HG02970 (cell line): ENCODE measurements around the gene C1QTNF3.
"Not testable (repeated sequence)": the region's sequence is repeated elsewhere in the genome, so short reads cannot be mapped to it uniquely, and the experiment has no call there.

Source experiments
- ATAC-seq: cut with Tn5 transposase; IDR thresholded peaks from one replicate; pipeline ENCODE4 v1.9.1; 2021; ENCODE audit warnings: mild to moderate bottlenecking, moderate library complexity, moderate number of reproducible peaks; ENCODE audit not compliant: unreplicated experiment, low FRiP score

C1QTNF3 gene, protein sequence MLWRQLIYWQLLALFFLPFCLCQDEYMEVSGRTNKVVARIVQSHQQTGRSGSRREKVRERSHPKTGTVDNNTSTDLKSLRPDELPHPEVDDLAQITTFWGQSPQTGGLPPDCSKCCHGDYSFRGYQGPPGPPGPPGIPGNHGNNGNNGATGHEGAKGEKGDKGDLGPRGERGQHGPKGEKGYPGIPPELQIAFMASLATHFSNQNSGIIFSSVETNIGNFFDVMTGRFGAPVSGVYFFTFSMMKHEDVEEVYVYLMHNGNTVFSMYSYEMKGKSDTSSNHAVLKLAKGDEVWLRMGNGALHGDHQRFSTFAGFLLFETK

DNA sequence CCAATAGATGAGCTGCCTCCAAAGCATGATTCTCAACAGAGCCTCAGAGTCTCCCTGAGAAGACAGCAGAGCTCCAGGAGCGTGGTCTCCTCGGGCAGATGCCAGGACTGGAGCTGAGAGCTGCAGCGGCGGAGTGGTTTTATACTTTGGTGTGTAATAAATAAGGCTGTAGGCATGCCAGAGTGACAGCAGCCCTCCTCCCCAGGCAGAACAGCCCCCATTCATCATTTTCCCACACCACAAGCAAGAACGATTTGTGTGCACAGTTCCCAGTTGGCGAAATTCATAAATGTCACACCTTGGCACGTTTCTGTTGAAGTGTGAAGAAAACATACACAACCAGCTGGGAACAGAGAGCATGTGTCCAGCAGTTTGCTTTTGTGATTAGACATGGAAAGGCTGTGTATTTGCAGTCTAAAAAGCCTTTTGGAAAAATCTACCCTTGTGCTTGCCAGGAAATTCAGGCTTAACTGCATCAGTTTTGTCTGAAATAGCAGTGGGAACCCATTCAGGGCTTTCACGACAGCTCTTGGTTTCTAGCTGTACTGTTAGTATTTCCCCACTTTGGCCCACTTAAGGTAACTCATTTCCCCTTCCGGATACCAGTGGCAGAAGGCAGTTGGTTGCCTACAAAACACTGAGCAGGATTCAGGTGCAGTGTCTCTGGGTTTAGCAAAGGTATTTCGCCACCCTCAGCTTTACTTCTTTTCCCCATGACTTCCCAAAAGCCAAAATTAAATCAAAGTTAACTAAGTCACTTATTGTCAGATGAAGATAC is at the start of gene C1QTNF3:
C1QTNF3 (minus strand) TSS at position 115 of the 778 bp plus-strand sequence; CDS start at position 27, 88 bp downstream.
- no peak for ATAC-seq

- ATAC-seq = not testable (repeated sequence)
Measured at GRCh38 chr5:34091039-34091438, 48.0 kb upstream of the C1QTNF3 start.

DNA sequence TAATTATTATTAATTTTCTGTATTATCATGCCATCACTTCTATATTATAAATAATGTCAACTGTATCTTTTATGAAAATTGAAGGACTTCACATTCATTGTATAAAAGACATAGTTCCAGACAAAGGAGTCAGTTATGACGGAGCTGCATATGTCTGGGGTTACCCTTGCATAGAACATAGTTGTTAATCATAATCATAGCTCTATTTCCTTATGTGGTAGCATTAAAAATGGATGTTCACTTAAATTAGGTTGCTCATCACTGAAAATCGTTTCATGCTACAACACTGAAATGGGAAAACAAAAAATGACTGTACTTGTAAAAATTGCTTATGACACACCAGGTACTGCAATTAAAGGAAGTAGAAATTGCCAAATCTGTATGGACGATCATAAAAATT is 46.8 kb upstream of the C1QTNF3 start:
- ATAC-seq = not testable (repeated sequence)

DNA sequence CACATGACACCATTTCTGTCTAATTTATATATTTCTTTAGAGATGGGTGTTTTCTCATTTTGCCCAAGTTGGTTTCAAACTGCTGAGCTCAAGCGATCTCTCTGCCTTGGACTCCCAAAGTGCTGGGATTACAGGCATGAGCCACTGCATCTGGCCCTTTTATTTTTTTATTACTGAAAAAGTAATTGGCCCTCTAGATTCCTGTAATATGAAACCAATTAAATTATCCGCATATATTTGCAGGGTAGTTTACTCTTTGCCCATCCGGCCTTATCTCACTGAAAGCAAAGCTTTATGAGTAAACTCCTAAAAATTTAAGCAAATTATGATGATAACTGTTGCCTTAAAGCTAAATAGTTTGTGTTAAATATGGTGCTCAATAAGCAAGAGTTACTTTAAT is 44.7 kb upstream of the C1QTNF3 start:
- not testable (repeated sequence) for ATAC-seq

GRCh38 chr5:34083898-34084297 is 40.9 kb upstream of the C1QTNF3 start:
- ATAC-seq = not testable (repeated sequence)

- ATAC-seq = not testable (repeated sequence)
Measured at GRCh38 chr5:34079505-34079904, 36.5 kb upstream of the C1QTNF3 start.

- not testable (repeated sequence) for ATAC-seq
Measured at GRCh38 chr5:34077636-34078035, 34.6 kb upstream of the C1QTNF3 start.

- ATAC-seq = not testable (repeated sequence)
Measured at GRCh38 chr5:34076719-34077364, 33.8 kb upstream of the C1QTNF3 start.

DNA sequence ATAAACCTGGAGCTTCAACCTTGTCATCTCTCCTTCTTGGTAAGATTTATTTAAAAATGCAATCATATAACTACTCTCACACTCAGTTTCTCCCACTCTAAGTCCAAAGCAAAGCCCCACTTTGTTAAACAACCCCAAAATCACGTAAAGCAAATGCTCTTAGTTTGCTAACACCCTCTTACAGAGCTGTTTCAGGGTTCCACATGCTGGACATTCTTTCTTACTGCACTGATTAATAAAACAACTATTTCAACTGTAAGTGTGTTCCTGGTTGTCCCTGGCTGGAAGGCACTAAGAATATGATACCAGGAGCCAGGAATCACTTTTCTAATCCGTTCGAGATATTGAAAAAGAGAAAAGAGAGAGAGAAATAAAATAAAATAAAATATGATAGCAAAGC is 31.5 kb upstream of the C1QTNF3 start:
- ATAC-seq = not testable (repeated sequence)

GRCh38 chr5:34074071-34074470 is 31.1 kb upstream of the C1QTNF3 start:
- ATAC-seq = not testable (repeated sequence)

- not testable (repeated sequence) for ATAC-seq
Measured at GRCh38 chr5:34070626-34071025, 27.6 kb upstream of the C1QTNF3 start.

GRCh38 chr5:34064656-34065055 is 21.6 kb upstream of the C1QTNF3 start:
- no peak for ATAC-seq

DNA sequence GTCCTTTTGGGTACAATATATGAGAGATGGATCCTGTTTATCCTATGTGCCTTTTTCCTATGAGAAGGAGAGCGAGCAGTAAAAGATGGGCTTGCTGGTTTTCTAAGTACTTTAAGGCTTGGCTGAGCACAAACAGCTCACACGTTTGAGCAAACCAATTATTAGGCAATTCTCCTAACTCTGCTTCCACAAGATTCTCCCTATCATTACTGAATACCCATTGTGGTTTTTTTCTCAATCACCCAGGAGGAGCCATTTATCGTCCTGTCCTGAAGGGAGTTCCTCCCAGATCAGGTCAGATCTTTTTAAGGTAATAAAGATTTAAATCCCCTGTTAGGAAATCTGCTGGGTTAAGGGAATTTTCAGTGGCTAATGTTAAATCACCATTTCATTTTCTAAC is 19.4 kb upstream of the C1QTNF3 start:
- no peak for ATAC-seq

DNA sequence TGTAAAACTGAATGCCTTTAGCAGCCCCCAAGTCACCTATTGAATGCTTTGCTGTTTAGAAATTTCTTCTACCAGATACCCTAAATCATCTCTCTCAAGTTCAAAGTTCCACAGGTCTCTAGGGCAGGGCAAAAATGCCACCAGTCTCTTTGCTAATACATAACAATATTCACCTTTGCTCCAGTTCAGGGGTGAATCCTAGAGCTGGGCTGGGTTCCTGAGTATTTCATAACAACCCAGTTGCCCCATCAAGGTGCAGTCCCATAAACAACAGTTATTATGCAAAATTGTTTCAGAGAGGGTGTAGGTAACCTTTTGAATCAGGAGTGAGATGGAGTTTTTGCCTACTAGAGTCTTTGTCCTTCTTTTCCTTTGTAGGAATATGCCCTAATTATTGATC is 19.0 kb upstream of the C1QTNF3 start:
- ATAC-seq = no peak

- no peak for ATAC-seq
Measured at GRCh38 chr5:34059977-34060376, 17.0 kb upstream of the C1QTNF3 start.

DNA sequence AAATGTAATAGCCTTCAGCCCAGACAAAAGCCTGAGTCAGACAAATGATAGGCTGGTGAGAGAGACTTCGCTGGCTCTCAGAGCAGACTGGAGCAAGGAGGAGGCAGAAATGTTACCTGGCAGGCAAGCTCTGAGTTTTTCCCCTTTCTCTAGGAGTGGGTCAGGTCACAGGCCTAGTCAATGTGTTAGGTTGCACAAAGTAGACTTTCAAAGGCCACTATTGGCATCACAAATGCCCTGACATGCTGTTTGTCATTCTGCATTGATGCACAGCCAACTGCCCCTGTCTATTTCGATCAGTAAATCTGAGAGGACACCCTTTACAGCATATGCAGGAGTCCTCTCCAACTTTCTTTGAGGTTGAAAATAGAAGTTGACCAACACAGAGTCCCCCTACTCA is 15.5 kb upstream of the C1QTNF3 start:
- no peak for ATAC-seq

- no peak for ATAC-seq
Measured at GRCh38 chr5:34057569-34057968, 14.6 kb upstream of the C1QTNF3 start.

DNA sequence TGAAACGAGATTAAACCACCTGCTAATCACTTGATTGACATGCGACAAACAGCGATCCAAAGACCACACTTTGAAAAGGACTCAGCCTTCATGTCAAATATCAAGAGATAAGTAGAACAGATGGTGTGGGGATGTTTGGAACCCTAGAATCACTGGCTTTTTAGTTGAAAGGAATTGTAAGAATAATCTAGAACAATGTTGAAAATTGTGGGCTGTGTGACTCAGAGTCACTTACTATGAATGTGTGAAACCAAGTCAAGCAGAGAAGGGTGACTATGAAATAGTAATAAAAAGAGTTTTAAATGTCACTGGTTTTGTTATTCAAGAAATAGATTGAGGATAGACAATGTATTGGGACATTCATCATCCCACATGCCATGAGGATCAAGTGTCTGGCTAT is 14.1 kb upstream of the C1QTNF3 start:
- no peak for ATAC-seq

DNA sequence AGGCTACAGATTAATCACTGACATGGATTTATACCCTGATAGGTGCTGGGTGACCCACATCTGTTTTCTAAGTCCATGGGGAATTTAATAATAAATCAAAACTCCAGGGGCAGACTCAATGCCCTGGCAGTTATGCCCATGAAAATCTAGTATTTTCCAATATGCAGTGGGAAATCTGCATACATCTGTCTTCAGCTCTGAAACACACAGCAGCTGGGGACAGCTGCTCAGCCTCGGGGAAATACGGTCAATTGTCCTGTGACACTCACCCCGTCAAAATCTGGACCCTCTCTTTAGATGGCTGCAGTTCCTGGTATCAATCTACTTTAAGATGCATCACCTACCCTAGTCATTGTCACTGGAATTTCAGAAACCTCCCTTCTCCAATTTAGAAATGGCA is 12.7 kb upstream of the C1QTNF3 start:
- no peak for ATAC-seq

DNA sequence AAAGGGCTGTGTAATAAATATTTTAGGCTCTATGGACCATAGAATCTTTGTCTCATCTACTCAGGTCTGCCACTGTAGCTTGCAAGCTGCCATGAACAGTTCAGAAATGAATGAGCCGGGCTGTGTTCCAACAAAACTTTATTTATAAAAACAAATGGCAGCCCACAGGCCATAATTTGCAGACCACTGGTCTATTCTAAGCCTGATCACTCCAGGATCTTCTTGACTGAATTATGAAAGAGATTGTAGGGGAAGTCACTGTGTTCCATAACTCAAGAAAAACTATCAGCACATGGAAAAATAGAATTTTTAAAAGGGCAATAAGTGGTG is 11.4 kb upstream of the C1QTNF3 start:
- ATAC-seq = no peak
